ENCODE measurements around the gene CD81. TPM values are rescaled to one million over a fixed set of nuclear protein-coding genes. Genes with fewer than 3 reads are reported as not detected.
"Not testable (repeated sequence)": the region's sequence is repeated elsewhere in the genome, so short reads cannot be mapped to it uniquely, and the experiment has no call there.

The CD81 gene
- total and polyA plus RNA-seq, 10 of the 15 experiments (the other 5 are each of a cell fraction or from before 2014, with no cell fraction given): 2.0 to 145 (median 57.2) TPM

- no TSS peak for BruUV-seq (replicated peaks)
- Histone ChIP-seq H3K4me1 (ENCODE audit: control insufficient read depth, insufficient read depth, low read length) (no peaks in the 10 kb centered on the region), H3K9me3 (replicated peaks; ENCODE audit: control insufficient read depth, insufficient read depth, low read length) (no peaks in the 10 kb centered on the region), H4K20me1 (ENCODE audit: control insufficient read depth, insufficient read depth) (no peaks in the 10 kb centered on the region), H3K4me2 (ENCODE audit: control insufficient read depth, insufficient read depth) (no peak overlapping the region), H3K27ac (ENCODE audit: control insufficient read depth, insufficient read depth) (no peak overlapping the region), H3K4me3 (no peak overlapping the region), H2AFZ (ENCODE audit: control insufficient read depth, low read depth, low read length) (no peak overlapping the region), H3K36me3 (ENCODE audit: control insufficient read depth in 2 of 2, insufficient read depth in 2 of 2, low read length in 1 of 2) (no peaks in the 10 kb centered on the region), H3K79me2 (ENCODE audit: control insufficient read depth, insufficient read depth, low read length) (no peaks in the 10 kb centered on the region), H3K9ac (ENCODE audit: control insufficient read depth, insufficient read depth, low read length) (no peak overlapping the region), H3K27me3 (replicated peaks in 1 of 2; ENCODE audit: control insufficient read depth in 2 of 2, insufficient read depth in 2 of 2, low read length in 1 of 2) (no peaks in the 10 kb centered on the region; a peak in 2 of 4 replicates)
- ATAC-seq (no peak), FAIRE-seq (no peak), DNase-seq (ENCODE audit: low read depth, low spot score) (no peak)
- in situ Hi-C loops (cut with MboI): no loop called here
- CTCF ChIA-PET: no interaction called here
- intact Hi-C loops (cut with micrococcal nuclease; ENCODE audit: unreplicated experiment): no loop called here
- POLR2A ChIA-PET: no interaction called here
- WGBS (ENCODE audit: insufficient coverage, insufficient replicate concordance, low lambda C conversion rate, missing lambda C conversion rate): 11% methylated on average over 5 of the region's 7 CpGs
- SMC1A ChIA-PET (ENCODE audit: uncharacterized antibody, unreplicated experiment): no interaction called here
- no peak for TF ChIP-seq NFXL1 (IDR thresholded peaks at IDR 0.05; ENCODE audit: borderline replicate concordance)
- TF ChIP-seq SMAD1 (IDR thresholded peaks at IDR 0.05; ENCODE audit: low read depth, partially characterized antibody): no peak
- RAD21 ChIA-PET (ENCODE audit: unreplicated experiment): interaction anchor here (0.6 kb wide), 1 partner anchor 175 kb away, joined by 4 read pairs; no protein-coding TSS in a partner anchor
Observed at GRCh38 chr11:2355000-2355644, 22.0 kb upstream of the CD81 start.

- Histone ChIP-seq H3K4me3 (no peak overlapping the region), H3K4me2 (ENCODE audit: control insufficient read depth, insufficient read depth) (no peak overlapping the region), H3K27me3 (replicated peaks in 1 of 2; ENCODE audit: control insufficient read depth in 2 of 2, insufficient read depth in 2 of 2, low read length in 1 of 2) (no peaks in the 10 kb centered on the region; a peak in 2 of 4 replicates), H2AFZ (ENCODE audit: control insufficient read depth, low read depth, low read length) (no peak overlapping the region), H3K4me1 (ENCODE audit: control insufficient read depth, insufficient read depth, low read length) (no peaks in the 10 kb centered on the region), H3K9ac (ENCODE audit: control insufficient read depth, insufficient read depth, low read length) (no peak overlapping the region), H3K9me3 (replicated peaks; ENCODE audit: control insufficient read depth, insufficient read depth, low read length) (no peaks in the 10 kb centered on the region), H4K20me1 (ENCODE audit: control insufficient read depth, insufficient read depth) (no peaks in the 10 kb centered on the region), H3K79me2 (ENCODE audit: control insufficient read depth, insufficient read depth, low read length) (no peaks in the 10 kb centered on the region), H3K27ac (ENCODE audit: control insufficient read depth, insufficient read depth) (no peak overlapping the region), H3K36me3 (ENCODE audit: control insufficient read depth in 2 of 2, insufficient read depth in 2 of 2, low read length in 1 of 2) (no peaks in the 10 kb centered on the region)
- ChIA-PET POLR2A (no interaction called here), SMC1A (ENCODE audit: uncharacterized antibody, unreplicated experiment) (no interaction called here), RAD21 (ENCODE audit: unreplicated experiment) (no interaction called here), CTCF (no interaction called here)
- FAIRE-seq (no peak), ATAC-seq (no peak), DNase-seq (ENCODE audit: low read depth, low spot score) (no peak)
- no TSS peak for BruUV-seq (replicated peaks)
- no peak for TF ChIP-seq E2F4 (IDR thresholded peaks at IDR 0.05; ENCODE audit: low read depth, low read length)
- TF ChIP-seq RFX5 (IDR thresholded peaks at IDR 0.05; ENCODE audit: low read depth, low read length): no peak
- no peak for TF ChIP-seq TAF1 (IDR thresholded peaks at IDR 0.05; ENCODE audit: borderline replicate concordance, low read depth, low read length)
- WGBS (ENCODE audit: insufficient coverage, insufficient replicate concordance, low lambda C conversion rate, missing lambda C conversion rate): 19% methylated on average over 8 of the region's 8 CpGs
- in situ Hi-C loops (cut with MboI) (no loop called here), intact Hi-C loops (cut with micrococcal nuclease; ENCODE audit: unreplicated experiment) (no loop called here)
Observed at GRCh38 chr11:2357246-2357645, 19.9 kb upstream of the CD81 start.

GRCh38 chr11:2357651-2358050 is 19.5 kb upstream of the CD81 start:
- H3K27me3 ChIP-seq (replicated peaks in 1 of 2; ENCODE audit: control insufficient read depth in 2 of 2, insufficient read depth in 2 of 2, low read length in 1 of 2); H3K36me3 ChIP-seq (ENCODE audit: control insufficient read depth in 2 of 2, insufficient read depth in 2 of 2, low read length in 1 of 2); CTCF ChIA-PET; RAD21 ChIA-PET (ENCODE audit: unreplicated experiment); BruUV-seq (replicated peaks); H3K9me3 ChIP-seq (replicated peaks; ENCODE audit: control insufficient read depth, insufficient read depth, low read length); H3K4me3 ChIP-seq; H3K9ac ChIP-seq (ENCODE audit: control insufficient read depth, insufficient read depth, low read length); H3K4me2 ChIP-seq (ENCODE audit: control insufficient read depth, insufficient read depth); ATAC-seq; DNase-seq (ENCODE audit: low read depth, low spot score); H3K27ac ChIP-seq (ENCODE audit: control insufficient read depth, insufficient read depth); POLR2A ChIA-PET; intact Hi-C loops (cut with micrococcal nuclease; ENCODE audit: unreplicated experiment); H3K79me2 ChIP-seq (ENCODE audit: control insufficient read depth, insufficient read depth, low read length); SMC1A ChIA-PET (ENCODE audit: uncharacterized antibody, unreplicated experiment); in situ Hi-C loops (cut with MboI); H2AFZ ChIP-seq (ENCODE audit: control insufficient read depth, low read depth, low read length); H3K4me1 ChIP-seq (ENCODE audit: control insufficient read depth, insufficient read depth, low read length); H4K20me1 ChIP-seq (ENCODE audit: control insufficient read depth, insufficient read depth); FAIRE-seq: not testable (repeated sequence)
- 45% methylated on average over 11 of the region's 13 CpGs for WGBS (ENCODE audit: insufficient coverage, insufficient replicate concordance, low lambda C conversion rate, missing lambda C conversion rate)

Data from GM12878 (cell line).